Adrenal gland (tissue), 12 donors: ENCODE measurements around the gene RPP30. TPM values are rescaled to one million over a fixed set of nuclear protein-coding genes. Genes with fewer than 3 reads are reported as not detected.
"Not testable (repeated sequence)": the region's sequence is repeated elsewhere in the genome, so short reads cannot be mapped to it uniquely, and the experiment has no call there.

ENCODE experiments used
- DNase-seq, 7 donors: peaks; one replicate each; pipeline ENCODE4 v3.0.0-alpha.2; 2019 to 2020
- H3K27ac ChIP-seq, 5 donors: fragments of 200-600 bp; sonication (generic) in 4 of 5; 1 replicate in 3 of 5; 2 replicates in 2 of 5; pipeline versions ENCODE4 v1.5.1 to v1.8.0; 2016 to 2020; ENCODE audit warnings: mild to moderate bottlenecking in 1 of 5
- H3K27me3 ChIP-seq: fragments of 200-600 bp; 2 replicates; pipeline ENCODE4 v1.8.0; 2021
- H3K36me3 ChIP-seq, 2 donors: fragments of 200-600 bp; replicated peaks in 1 of 2; 1 replicate in 1 of 2; 2 replicates in 1 of 2; pipeline versions ENCODE4 v1.5.1 to v1.8.0; 2018 to 2022
- H3K4me1 ChIP-seq, 2 donors: fragments of 200-600 bp; replicated peaks in 1 of 2; 1 replicate in 1 of 2; 2 replicates in 1 of 2; pipeline versions ENCODE4 v1.5.1 to v1.8.0; 2018 to 2021
- H3K4me3 ChIP-seq, 4 donors: fragments of 200-600 bp; sonication (generic) in 3 of 4; one replicate each; pipeline ENCODE4 v1.5.1; 2016 to 2018
- H3K9me3 ChIP-seq, 3 donors: fragments of 200-600 bp; sonication (generic) in 1 of 3; replicated peaks in 1 of 3; 1 replicate in 2 of 3; 2 replicates in 1 of 3; pipeline versions ENCODE4 v1.5.1 to v1.8.0; 2016 to 2021
- CTCF ChIP-seq, 6 experiments: fragments of 450-650 bp in 4 of 6; fragments of 200-600 bp in 2 of 6; sonication (generic) in 1 of 6; IDR thresholded peaks; 1 replicate in 5 of 6; 2 replicates in 1 of 6; pipeline versions ENCODE4 v1.5.1 to v1.8.0; 2016 to 2021; ENCODE audit warnings: antibody characterized with exemption in 6 of 6, mild to moderate bottlenecking in 2 of 6, moderate library complexity in 1 of 6
- POLR2A ChIP-seq, 2 donors: fragments of 450-650 bp; IDR thresholded peaks; one replicate each; pipeline ENCODE4 v1.6.1; 2017; ENCODE audit warnings: antibody characterized with exemption in 2 of 2, mild to moderate bottlenecking in 2 of 2, moderate library complexity in 1 of 2
- WGBS, 4 donors: extraction: QIAGEN DNeasy Blood & Tissue Kit in 2 of 4; methylation state at CpG; one replicate each; pipeline versions ENCODE4 v1.1.5 to v1.1.7; 2013 to 2017; 5-methylcytosine and 5-hydroxymethylcytosine counted together
- intact Hi-C, 2 donors: fragments of 100-400 bp; cut with DNase I; formaldehyde crosslinking; loops; one replicate each; pipeline versions ENCODE4 v1.14.1 to v1.15.0; 2022 to 2023
- polyA plus RNA-seq, 3 donors: library from polyadenylated mRNA; stranded (reverse); fragments of 200-250 nt in 2 of 3; fragments of 350-450 nt in 1 of 3; fragmentation: Illumina TruSeq in 1 of 3; extraction: RNeasy Lipid Tissue Mini Kit (QIAGEN cat#74804) in 1 of 3; gene quantifications; one replicate each; pipeline ENCODE4 v1.2.3, GENCODE V29; 2013 to 2014
- total RNA-seq, 9 donors: library from RNA; depleted of rRNA in 4 of 9; stranded (reverse); fragments of >200 nt in 4 of 9; fragments of 120-200 nt in 1 of 9; fragmentation: NEBNext Ultra II Directional in 1 of 9; extraction: Animal tissue kit (Norgen Biotek cat#: 25700) in 1 of 9; gene quantifications; one replicate each; pipeline versions ENCODE4 v1.1.0 to v1.2.4, GENCODE V29; 2013 to 2023
- donor health status: healthy with polysubstance abuse.
- donor health status: Bipolar disorder and iron deficiency.
- donor health status: DM: yes; HTN: yes; CAD: no.
- donor health status: DM: no; HTN: no; CAD: no.
- donor health status: DM: no; HTN: no; CAD: no.
- donor health status: DM: yes; HTN: yes; CAD: no.

The RPP30 gene
- total and polyA plus RNA-seq, 12 donors = 18.6 to 60.7 (median 27.5) TPM

- intact Hi-C loops, H3K4me1 ChIP-seq, H3K27ac ChIP-seq, H3K9me3 ChIP-seq, H3K4me3 ChIP-seq, DNase-seq, H3K27me3 ChIP-seq: not testable (repeated sequence)
- H3K36me3 ChIP-seq = peaks cover 0 to 19% of the 10 kb centered on the region in 2 donors
- peak; percentile 44 to 72 (median 55) for TF ChIP-seq CTCF (IDR thresholded peaks at IDR 0.05)
- WGBS, 4 donors = 69 to 75% (median 71%) methylated on average over 8 of the region's 8 CpGs
Observed at GRCh38 chr10:90880059-90880719, 8.4 kb downstream of the RPP30 start.

- WGBS, 4 donors = 76 to 93% (median 85%) methylated on average over 3 of the region's 3 CpGs
Observed at GRCh38 chr10:90884431-90884830, 12.7 kb downstream of the RPP30 start.

GRCh38 chr10:90885176-90885575 lies 13.4 kb downstream of the RPP30 start:
- intact Hi-C loops = no loop called here
- H3K27me3 ChIP-seq = no peaks in the 10 kb centered on the region
- TF ChIP-seq POLR2A (IDR thresholded peaks at IDR 0.05) = no peak
- TF ChIP-seq CTCF (IDR thresholded peaks at IDR 0.05) = no peak
- H3K36me3 ChIP-seq = peaks cover 0 to 31% of the 10 kb centered on the region in 2 donors
- no peak overlapping the region for H3K27ac ChIP-seq
- WGBS, 4 donors = 93 to 100% (median 98%) methylated on average over 1 of the region's 1 CpG
- no peaks in the 10 kb centered on the region for H3K9me3 ChIP-seq
- DNase-seq = no peak
- no peak overlapping the region for H3K4me3 ChIP-seq
- no peaks in the 10 kb centered on the region for H3K4me1 ChIP-seq

More at GRCh38 chr10:90884431-90884830, 12.7 kb downstream of the RPP30 start:
- Histone ChIP-seq H3K9me3 (no peaks in the 10 kb centered on the region), H3K27me3 (no peaks in the 10 kb centered on the region), H3K27ac (no peak overlapping the region), H3K4me3 (no peak overlapping the region), H3K36me3 (peaks cover 0 to 31% of the 10 kb centered on the region in 2 donors), H3K4me1 (no peaks in the 10 kb centered on the region)
- TF ChIP-seq CTCF (IDR thresholded peaks at IDR 0.05) (no peak), POLR2A (IDR thresholded peaks at IDR 0.05) (no peak)
- intact Hi-C loops = no loop called here
- no peak for DNase-seq

- Histone ChIP-seq H3K27ac (no peak overlapping the region), H3K36me3 (peaks cover 0 to 40% of the 10 kb centered on the region in 2 donors), H3K4me3 (no peak overlapping the region), H3K4me1 (no peaks in the 10 kb centered on the region), H3K27me3 (no peaks in the 10 kb centered on the region), H3K9me3 (no peaks in the 10 kb centered on the region)
- intact Hi-C loops = no loop called here
- DNase-seq = no peak
- TF ChIP-seq CTCF (IDR thresholded peaks at IDR 0.05) = no peak
- 76 to 86% (median 83%) methylated on average over 6 of the region's 6 CpGs for WGBS, 4 donors
Observed at GRCh38 chr10:90887555-90887954, 15.8 kb downstream of the RPP30 start.
